DOHH2 (cell line): Measurements from ENCODE around the gene LRRC42.
A peak's percentile ranks its signal among the peaks of the same experiment; 100 is the strongest.

Experiments
- H3F3A ChIP-seq: fragments of 200-600 bp; sonication (generic), shearing (Covaris generic); 2 replicates; pipeline ENCODE4 v1.6.0; 2016; ENCODE audit warnings: antibody characterized with exemption, mild to moderate bottlenecking; ENCODE audit not compliant: control insufficient read depth, insufficient read depth
- H3K27ac ChIP-seq: fragments of 200-600 bp; sonication (generic); 2 replicates; pipeline ENCODE4 v1.5.1; 2014; ENCODE audit warnings: low read depth, mild to moderate bottlenecking, low read length, moderate library complexity
- H3K27me3 ChIP-seq: fragments of 200-600 bp; sonication (generic); 2 replicates; pipeline ENCODE4 v1.6.1; 2014; ENCODE audit warnings: mild to moderate bottlenecking, low read length, mixed read lengths; ENCODE audit not compliant: control insufficient read depth
- H3K36me3 ChIP-seq: fragments of 200-600 bp; sonication (generic); 2 replicates; pipeline ENCODE4 v1.6.1; 2014; ENCODE audit warnings: mild to moderate bottlenecking, low read length, moderate library complexity, mixed read lengths; ENCODE audit not compliant: control insufficient read depth
- H3K4me1 ChIP-seq: fragments of 200-600 bp; sonication (generic); 2 replicates; pipeline ENCODE4 v1.6.1; 2014; ENCODE audit warnings: mild to moderate bottlenecking, low read length, mixed read lengths; ENCODE audit not compliant: control insufficient read depth
- H3K4me2 ChIP-seq: fragments of 200-600 bp; sonication (generic); 2 replicates; pipeline ENCODE4 v1.6.0; 2014; ENCODE audit warnings: mild to moderate bottlenecking, low read length, moderate library complexity
- H3K4me3 ChIP-seq: fragments of 200-600 bp; sonication (generic); 2 replicates; pipeline ENCODE4 v1.5.1; 2014; ENCODE audit warnings: mild to moderate bottlenecking, low read length, mixed read lengths
- H3K79me2 ChIP-seq: fragments of 200-600 bp; sonication (generic); 2 replicates; pipeline ENCODE4 v1.6.1; 2014; ENCODE audit warnings: mild to moderate bottlenecking, low read length, mixed read lengths; ENCODE audit not compliant: control insufficient read depth
- H3K9me2 ChIP-seq: fragments of 200-600 bp; sonication (generic); replicated peaks from 2 replicates; pipeline ENCODE4 v1.6.1; 2014; ENCODE audit warnings: mild to moderate bottlenecking, low read length, mixed read lengths; ENCODE audit not compliant: control insufficient read depth
- H3K9me3 ChIP-seq: fragments of 200-600 bp; sonication (generic); 2 replicates; pipeline ENCODE4 v1.6.1; 2014; ENCODE audit warnings: antibody characterized with exemption, low read length, mixed read lengths; ENCODE audit not compliant: control insufficient read depth, insufficient read depth
- H4K20me1 ChIP-seq: fragments of 200-600 bp; sonication (generic); 2 replicates; pipeline ENCODE4 v1.6.0; 2014; ENCODE audit warnings: low read depth, mild to moderate bottlenecking, antibody characterized with exemption, low read length, moderate library complexity; ENCODE audit not compliant: control insufficient read depth, insufficient read depth
- CTCF ChIP-seq: fragments of 200-600 bp; sonication (generic); IDR thresholded peaks from one replicate; pipeline ENCODE4 v1.5.1; 2014; ENCODE audit warnings: antibody characterized with exemption, mild to moderate bottlenecking, low read depth, low read length; ENCODE audit not compliant: poor library complexity, severe bottlenecking
- EZH2phosphoT487 ChIP-seq: fragments of 200-600 bp; sonication (generic); IDR thresholded peaks from 2 replicates; pipeline ENCODE4 v1.6.1; 2017; ENCODE audit warnings: borderline replicate concordance, mild to moderate bottlenecking, antibody characterized with exemption, low read length, moderate library complexity, mixed read lengths

Gene LRRC42

GRCh38 chr1:53946252-53947171 lies at the start of gene LRRC42:
Gene LRRC42 (plus strand): TSS chr1:53946350. CDS start chr1:53952000, 5,650 bp downstream.
- H3K36me3 ChIP-seq, result peaks cover 40% of the 10 kb centered on the region
- H3K4me2 ChIP-seq, result peak within 1 kb of the TSS; percentile 100
- H3K79me2 ChIP-seq, result peaks cover 72% of the 10 kb centered on the region
- peaks cover 35% of the 10 kb centered on the region for H3K4me1 ChIP-seq
- H3K27ac ChIP-seq, result peak within 1 kb of the TSS; percentile 66
- no peaks in the 10 kb centered on the region for H3K9me3 ChIP-seq
- H4K20me1 ChIP-seq, result peaks cover 16% of the 10 kb centered on the region; the same call in 1 of the 2 replicates
- H3F3A ChIP-seq, result 0 out of 2 replicates have a peak, but pooled peaks cover 4% of the 10 kb centered on the region
- no peaks in the 10 kb centered on the region for H3K9me2 ChIP-seq
- no peaks in the 10 kb centered on the region for H3K27me3 ChIP-seq
- TF ChIP-seq EZH2phosphoT487 (no peak), CTCF (peak; percentile 34)
- peak within 1 kb of the TSS; percentile 99 for H3K4me3 ChIP-seq

- Histone ChIP-seq H3K4me3 (no peak overlapping the region), H3K9me2 (no peaks in the 10 kb centered on the region), H3K4me2 (no peak overlapping the region), H4K20me1 (no peaks in the 10 kb centered on the region), H3K36me3 (no peaks in the 10 kb centered on the region), H3K79me2 (no peaks in the 10 kb centered on the region), H3K4me1 (0 out of 2 replicates have a peak, but pooled peaks cover 3% of the 10 kb centered on the region), H3K27me3 (0 out of 2 replicates have a peak, but pooled peaks cover 2% of the 10 kb centered on the region), H3K9me3 (no peaks in the 10 kb centered on the region), H3K27ac (no peak overlapping the region), H3F3A (no peaks in the 10 kb centered on the region)
- TF ChIP-seq EZH2phosphoT487, result no peak
- TF ChIP-seq CTCF, result no peak
Observed at GRCh38 chr1:53896635-53897229, 49.4 kb upstream of the LRRC42 start.

GRCh38 chr1:53899206-53899628 lies 46.9 kb upstream of the LRRC42 start:
- Histone ChIP-seq H3K27ac (no peak overlapping the region), H3K4me2 (no peak overlapping the region), H3K9me3 (no peaks in the 10 kb centered on the region), H3K4me1 (no peaks in the 10 kb centered on the region), H3K9me2 (no peaks in the 10 kb centered on the region), H3K4me3 (no peak overlapping the region), H3K79me2 (no peaks in the 10 kb centered on the region), H3F3A (no peaks in the 10 kb centered on the region), H3K27me3 (0 out of 2 replicates have a peak, but pooled peaks cover 2% of the 10 kb centered on the region), H3K36me3 (no peaks in the 10 kb centered on the region), H4K20me1 (no peaks in the 10 kb centered on the region)
- no peak for TF ChIP-seq EZH2phosphoT487
- TF ChIP-seq CTCF, result no peak
